HT1080 (cell line): ENCODE measurements around the gene IL12RB1. TPM values are rescaled to one million over a fixed set of nuclear protein-coding genes. Genes with fewer than 3 reads are reported as not detected.
A peak's percentile ranks its signal among the peaks of the same experiment; 100 is the strongest.
"Not testable (repeated sequence)": the region's sequence is repeated elsewhere in the genome, so short reads cannot be mapped to it uniquely, and the experiment has no call there.

ENCODE experiments used
- DNase-seq: peaks from one replicate; pipeline ENCODE4 v3.0.0-alpha.2; 2015; ENCODE audit warnings: low read depth
- total RNA-seq: library from RNA; depleted of rRNA; stranded (reverse); fragments of >200 nt; shearing (Covaris generic); gene quantifications from 2 replicates; pipeline ENCODE4 v1.2.3, GENCODE V29; 2014

IL12RB1 gene
- total RNA-seq, 1 experiment from 2014 or later: 1.0 TPM

GRCh38 chr19:18112989-18113478 is 26.3 kb upstream of the IL12RB1 start:
- DNase-seq: peak; percentile 74

DNA sequence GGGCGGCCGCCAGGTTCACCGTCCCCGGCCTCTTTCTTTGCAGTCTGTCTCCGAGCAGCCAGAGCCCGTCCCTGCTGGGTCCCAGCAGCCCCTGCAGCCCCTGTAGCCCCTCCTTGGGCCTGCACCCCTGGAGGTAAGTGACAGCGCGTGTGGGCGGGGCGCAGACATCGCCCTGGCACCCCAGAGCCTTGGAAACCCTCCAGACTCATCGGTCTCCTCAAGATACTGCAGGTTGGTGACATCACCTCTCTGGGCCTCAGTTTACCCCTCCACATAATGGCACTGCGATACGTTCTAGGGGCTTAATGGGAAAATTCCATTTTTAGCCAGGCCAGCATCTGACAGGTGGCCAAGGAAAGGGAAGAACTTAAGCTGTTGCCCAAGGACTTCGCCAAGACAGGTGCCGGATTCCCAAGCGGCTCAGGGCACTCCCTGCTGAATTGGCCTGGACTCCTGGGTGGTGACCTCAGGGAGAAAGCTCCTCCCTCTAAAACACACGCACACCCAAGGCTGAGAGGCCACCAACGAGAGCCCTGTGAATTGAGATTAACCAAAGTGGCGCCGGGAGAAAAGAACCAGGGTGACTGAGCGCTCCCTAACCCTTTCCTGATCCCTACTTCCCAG is 24.0 kb upstream of the IL12RB1 start:
- no peak for DNase-seq

GRCh38 chr19:18109733-18110608 is 23.2 kb upstream of the IL12RB1 start:
- DNase-seq: no peak

DNA sequence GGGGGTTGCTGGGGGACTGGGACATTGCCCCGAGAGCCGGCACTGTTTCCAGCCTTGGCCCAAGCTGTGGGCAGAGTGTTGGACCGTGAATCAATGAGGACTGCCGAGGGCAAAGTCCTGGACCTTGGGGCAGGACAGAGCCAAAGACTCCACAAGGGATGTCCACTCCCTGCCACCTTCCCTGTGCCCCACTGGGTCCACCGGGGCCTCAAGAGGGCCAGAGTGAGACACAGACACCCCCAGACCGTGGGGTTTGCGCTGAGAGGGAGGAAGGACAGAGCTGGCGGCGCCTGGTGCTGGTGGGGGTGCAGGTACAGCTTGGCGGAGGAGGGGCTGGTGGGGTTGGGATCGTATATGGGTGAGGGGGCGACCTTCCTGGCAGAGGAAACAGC is 22.6 kb upstream of the IL12RB1 start:
- DNase-seq: no peak

DNA sequence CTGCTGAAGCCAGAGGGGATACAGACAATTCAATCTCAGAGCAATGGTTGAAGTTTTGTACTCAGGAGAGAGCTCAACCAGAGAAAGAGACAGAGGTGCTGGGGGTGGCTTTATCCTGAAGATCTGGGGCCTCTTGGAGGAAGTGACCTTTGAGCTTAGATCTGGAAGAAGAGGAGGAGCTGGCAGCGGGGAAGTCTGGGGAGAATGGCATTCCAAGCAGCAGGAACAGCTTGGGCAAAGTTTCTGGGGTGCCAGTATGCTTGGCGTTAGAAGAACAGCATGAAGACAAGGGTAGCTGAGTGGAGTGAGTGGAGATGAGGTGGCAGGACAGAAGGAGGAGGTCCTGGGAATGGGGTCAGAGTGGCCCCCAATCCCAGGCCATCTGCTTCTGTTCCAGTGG is 22.2 kb upstream of the IL12RB1 start:
- DNase-seq: no peak

GRCh38 chr19:18107235-18107634 is 20.5 kb upstream of the IL12RB1 start:
- no peak for DNase-seq

DNA sequence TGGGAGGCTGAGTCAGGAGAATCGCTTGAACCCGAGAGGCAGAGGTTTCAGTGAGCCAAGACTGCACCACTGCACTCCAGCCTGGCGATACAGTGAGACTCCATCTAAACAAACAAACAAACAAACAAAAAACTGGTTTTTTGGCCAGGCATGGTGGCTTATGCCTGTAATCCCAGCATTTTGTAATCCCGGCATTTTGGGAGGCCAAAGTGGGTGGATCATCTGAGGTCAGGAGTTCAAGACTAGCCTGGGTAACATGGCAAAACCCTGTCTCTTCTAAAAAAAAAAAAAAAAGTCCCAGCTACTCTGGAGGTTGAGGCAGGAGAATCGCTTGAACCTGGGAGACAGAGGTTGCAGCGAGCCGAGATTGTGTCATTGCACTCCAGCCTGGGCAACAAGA is 18.5 kb upstream of the IL12RB1 start:
- not testable (repeated sequence) for DNase-seq

GRCh38 chr19:18104793-18105131 is 18.0 kb upstream of the IL12RB1 start:
- no peak for DNase-seq

DNA sequence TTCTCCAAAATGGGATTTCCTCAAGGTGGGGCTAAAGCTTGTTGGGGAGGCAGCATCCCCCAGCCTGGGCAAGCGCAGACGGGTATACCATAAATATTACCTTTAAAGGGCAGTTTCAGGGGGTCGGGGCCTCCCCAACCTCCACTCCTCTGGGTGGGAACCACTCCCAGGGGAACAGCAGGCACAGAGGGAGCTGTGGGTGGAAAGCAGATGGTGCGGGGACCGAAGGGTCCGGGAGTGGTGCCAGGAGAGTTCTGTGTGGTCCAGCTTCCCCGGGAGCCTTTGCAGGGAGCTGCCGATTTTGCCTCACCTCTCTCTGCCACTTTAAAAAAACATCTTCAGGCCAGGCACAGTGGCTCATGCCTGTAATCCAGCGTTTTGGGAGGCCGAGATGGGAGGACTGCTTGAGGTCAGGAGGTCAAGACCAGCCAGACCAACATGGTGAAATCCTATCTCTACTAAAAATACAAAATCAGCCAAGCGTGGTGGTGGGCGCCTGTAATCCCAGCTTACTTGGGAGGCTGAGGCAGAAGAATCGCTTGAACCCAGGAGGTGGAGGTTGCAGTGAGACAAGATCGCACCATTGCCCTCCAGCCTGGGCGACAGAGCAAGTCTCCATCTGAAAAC is 16.3 kb upstream of the IL12RB1 start:
- DNase-seq: no peak

DNA sequence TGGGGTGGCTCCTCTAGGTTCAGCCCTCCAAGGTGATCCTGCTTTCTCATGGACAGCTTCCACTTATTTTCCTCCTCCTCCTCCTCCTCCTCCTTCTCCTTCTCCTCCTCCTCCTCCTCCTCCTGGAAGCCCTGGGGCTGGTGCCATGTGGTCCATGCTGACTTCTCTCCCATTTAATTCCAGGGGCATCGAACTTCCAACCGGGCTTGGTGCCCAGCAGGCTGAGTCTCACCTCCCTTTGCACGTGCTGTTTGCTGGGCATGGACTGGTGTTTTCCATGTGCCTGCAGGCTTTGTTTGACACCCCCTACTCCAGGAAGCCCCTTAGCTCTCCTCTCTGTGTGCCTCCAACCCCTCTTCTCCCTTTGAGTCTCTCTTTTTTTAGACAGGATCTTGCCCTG is 14.5 kb upstream of the IL12RB1 start:
- no peak for DNase-seq

DNA sequence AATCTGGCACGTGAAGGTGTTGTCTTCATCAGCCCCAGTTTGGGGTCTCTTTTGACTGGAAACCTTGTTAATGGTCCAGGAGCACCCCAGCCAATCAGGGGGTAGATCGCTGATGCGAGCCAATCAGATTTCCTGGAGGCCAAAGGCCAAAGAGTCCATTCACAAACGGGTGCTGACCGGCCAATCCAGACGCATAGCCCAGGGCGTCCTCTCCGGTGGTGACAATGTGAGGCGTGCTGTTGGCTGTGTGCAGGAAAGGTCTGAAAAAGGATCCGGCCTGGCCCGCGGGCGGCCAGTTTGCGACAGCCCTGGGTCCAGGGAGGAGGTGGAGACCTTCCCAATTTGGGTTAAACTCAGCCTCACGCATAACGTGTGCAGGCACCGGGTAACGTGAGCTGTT is 14.0 kb upstream of the IL12RB1 start:
- DNase-seq: no peak

DNA sequence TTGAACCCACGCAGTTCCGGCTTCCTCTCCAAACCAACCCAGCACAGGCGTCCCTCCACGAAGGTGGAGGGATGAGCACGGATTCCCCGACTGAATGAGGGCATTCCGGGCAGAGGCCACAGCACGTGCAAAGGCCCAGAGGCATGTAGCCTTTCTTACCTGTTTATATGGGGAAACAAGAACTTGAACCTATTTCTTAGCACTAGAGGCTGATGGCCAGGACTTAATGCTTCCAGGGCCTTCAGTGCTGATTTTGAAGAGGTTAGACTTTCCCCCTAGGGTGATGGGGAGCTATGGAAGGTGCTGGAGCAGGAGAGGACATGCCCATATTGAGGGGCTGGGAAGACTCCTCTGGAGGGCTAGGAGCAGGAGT is 12.9 kb upstream of the IL12RB1 start:
- no peak for DNase-seq

DNA sequence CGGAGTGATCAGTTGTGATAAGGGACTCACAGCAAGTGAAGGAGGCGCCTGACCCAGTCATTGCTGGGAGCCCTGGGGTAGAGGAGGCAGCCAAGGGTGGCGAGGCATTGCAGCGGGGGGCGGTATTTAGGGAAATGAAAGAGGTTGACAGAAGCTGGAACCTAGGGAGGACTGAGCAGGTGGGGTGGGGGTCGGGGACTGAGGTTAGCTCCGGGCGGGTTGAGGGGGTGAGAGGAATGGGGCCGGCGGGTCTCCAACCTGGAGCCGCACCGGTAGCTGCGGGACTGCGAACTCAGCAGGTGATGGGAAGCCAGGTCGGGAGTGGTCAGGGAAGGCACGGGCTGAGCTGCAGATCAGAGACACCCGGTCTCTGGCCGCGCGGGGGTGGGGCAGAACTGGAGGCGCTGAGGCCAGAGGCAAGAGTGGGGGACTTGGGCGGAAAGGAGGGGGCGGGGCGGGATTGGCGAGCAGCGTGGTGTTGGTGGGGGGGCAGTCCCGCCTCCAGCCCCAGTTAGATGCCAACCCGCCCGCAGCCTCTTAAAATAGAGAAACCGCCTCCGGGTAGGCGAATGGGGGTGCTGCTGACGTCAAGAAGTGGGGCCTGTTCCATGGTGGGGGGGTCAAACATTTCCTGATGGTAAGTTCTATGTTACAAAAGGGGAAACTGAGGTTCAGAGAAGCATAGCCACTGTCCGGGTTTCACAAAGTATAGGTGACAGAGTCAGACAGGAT is 12.3 kb upstream of the IL12RB1 start:
- no peak for DNase-seq

GRCh38 chr19:18097993-18098890 is 11.5 kb upstream of the IL12RB1 start:
- DNase-seq: no peak

DNA sequence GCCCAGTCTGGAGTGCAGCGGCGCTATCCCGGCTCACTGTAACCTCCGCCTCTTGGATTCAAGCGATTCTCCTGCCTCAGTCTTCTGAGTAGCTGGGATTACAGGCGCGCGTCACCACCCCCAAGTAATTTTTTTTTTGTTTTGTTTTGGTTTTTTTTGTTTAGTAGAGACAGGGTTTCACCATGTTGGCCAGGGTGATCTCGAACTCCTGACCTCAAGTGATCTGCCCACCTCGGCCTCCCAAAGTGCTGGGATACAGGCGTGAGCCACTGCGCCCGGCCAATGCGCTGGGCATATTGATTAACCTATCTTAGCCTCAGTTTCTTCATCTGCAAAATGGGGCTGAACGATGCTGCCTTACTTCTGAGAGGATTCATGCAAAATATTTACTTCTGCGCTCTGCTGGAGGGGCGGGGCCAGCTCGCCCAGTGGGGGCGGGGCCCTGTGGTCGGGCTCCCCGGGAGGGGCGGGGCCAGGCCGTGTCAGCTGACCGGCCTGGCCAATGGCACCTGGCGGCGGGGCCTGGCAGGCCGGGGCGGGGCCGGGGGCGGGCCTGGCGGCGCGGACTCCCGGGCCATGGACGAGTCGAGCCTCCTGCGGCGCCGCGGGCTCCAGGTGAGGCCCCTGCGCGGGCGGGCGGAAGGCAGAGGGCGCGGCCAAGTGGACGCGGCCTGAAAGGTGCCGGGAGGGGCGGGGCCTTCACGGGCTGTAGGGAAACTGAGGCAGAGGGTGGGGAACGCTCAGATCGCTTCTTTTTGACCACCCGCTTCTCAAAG is 10.7 kb upstream of the IL12RB1 start, which contains the start of gene MAST3:
Gene MAST3 (plus strand): TSS at position 562 of the 776 bp plus-strand sequence. CDS start 15 bp downstream, at position 577.
- DNase-seq: no peak

DNA sequence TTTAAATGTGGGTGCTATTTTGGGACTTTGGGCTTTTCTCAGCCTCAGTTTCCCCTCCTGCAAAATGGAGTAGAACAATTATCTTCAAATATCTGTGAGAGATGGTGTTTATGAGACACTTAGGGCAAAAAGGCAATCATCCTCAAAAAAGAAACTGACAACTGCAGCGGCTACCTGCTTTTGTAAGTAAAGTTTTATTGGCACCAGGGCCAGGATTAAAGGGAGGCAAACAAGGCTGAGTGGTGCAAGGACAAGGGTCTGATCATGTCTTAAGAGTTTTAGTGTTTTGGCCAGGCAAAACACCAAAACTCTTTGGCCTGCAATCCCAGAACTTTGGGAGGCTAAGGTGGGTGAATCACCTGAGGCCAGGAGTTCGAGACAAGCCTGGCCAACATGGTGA is 9.5 kb upstream of the IL12RB1 start:
- DNase-seq: no peak

DNA sequence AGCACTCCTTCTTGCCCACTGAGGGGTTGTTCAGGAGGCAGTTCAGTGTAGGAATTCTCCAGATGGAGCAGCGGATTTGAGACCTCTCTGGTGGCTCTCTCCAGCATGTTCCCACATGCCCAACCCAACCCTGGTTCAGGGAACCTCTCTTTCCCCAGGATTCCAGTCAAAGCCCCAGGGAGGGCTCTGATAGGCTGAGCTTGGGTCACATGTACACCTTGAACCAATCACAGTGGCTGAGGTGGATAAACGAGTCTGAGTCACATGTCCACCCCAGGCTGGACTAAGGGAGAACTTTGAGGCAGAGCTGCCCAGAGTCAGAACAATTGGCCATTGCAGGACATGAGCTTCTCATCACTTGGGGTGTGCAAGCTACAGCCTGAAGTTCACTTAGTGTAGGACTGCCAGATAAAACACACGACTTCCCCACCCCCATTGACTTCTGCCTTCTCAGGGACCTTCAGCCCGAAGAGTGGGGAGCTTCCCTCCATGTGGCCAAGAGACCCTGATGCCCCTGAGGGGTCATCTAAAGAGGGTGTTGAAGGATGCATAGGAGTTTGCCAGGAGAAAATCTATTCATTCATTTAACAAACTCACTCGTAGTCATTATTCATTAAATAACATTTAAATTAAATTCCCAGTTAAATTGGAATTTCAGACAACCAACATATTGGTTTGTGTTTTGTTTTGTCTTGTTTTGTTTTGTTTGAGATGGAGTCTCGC is 6.9 kb upstream of the IL12RB1 start:
- DNase-seq: peak; percentile 67

- no peak for DNase-seq
Observed at GRCh38 chr19:18091217-18091608, 4.5 kb upstream of the IL12RB1 start.

DNA sequence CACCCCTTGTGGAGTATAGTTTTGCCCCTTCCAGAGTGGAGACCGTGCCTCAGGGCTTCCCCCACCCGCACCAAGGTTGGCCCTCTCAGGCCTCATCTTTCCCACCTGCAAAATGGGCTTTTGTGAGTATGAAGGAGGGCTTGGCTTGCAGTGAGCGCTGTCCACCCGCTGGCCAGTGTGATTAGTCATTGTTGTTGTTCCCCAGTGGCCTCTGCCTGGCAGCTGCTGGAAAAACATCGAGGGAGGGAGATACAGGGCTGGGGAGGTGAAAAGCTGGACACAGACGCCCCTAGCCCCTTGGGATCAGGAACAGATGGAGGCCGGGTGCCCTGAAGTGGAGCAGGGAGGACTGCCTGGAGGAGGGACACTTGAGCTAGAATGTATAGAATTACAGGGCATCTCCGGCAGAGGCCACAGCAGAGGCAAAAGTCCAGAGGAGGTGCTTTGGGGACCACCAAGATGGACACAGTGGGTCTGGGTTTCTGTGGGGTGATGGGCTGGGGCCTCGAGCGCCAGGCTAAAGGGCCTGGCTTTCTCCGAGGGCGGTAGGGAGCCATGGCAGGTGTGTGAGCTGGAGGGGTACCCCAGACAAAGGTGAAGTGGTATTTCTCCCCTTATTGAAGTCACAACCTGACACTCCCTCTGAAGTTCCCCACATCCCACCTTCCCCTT is 3.9 kb upstream of the IL12RB1 start:
- DNase-seq: no peak
